LNCAP (cell line): ENCODE measurements around the gene USP38.

Experiments
- CTCF ChIP-seq: fragments of 450-650 bp; IDR thresholded peaks from 2 replicates; pipeline ENCODE4 v1.5.1; 2017; ENCODE audit warnings: mild to moderate bottlenecking

USP38 gene

GRCh38 chr4:143246977-143247376, 62.3 kb downstream of the USP38 start:
- no peak for TF ChIP-seq CTCF

DNA sequence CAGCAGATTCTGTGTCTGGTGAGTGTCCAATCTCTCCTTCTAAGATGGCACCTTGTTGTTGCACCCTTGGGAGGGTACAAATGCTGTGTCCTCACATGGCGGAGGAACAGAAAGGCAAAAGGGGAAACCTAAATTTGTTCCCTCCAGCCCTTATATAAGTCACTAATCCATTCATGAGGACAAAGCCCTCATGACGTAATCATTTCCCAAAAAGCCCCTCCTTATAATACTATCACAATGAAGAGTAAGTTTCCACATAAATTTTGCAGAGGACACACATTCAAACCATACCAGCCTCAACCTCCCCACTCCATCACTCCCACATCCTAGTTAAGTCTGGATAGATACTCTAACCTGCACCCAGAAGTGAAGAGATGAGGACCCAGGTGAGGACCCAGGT, 63.1 kb downstream of the USP38 start:
- no peak for TF ChIP-seq CTCF

DNA sequence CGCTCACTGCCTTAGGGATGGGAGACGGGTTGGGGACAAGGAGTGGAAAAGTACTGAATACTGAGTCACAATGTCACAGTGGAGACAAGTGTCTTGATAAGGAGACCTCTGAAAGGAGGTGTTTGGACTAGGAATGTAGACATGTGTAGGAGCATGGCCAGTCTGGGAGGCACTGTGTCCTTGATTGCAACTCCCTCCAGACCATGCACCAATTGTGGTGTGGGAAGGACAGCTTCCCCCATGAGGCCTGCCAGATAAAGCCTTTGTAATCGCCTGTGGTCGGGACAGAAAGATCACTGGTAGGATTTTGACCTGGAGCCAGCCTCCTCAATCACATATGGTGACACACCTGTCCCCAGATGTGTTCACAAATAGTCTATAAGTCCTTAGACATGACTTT, 64.1 kb downstream of the USP38 start:
- TF ChIP-seq CTCF, result no peak

DNA sequence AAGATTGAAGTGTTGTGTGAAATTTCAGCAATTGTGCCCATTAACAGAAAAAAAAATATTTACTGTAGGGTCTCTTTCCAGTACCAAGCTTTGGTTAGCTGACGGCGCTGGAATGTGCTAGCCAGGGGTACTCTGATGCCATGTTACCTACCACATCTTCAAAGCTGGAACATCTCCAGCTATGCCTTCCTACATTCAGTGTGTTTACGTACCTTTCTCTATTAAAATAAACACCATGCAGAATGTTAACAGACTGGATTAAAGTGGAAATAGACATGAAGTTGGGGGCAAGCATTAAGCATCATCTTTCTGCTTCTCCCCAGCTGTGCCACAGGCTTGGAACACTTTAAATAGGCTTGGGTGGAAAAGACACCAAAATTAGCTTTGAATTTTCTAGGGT, 65.9 kb downstream of the USP38 start:
- no peak for TF ChIP-seq CTCF

- TF ChIP-seq CTCF, result no peak
Observed at GRCh38 chr4:143251348-143251747, 66.6 kb downstream of the USP38 start.

DNA sequence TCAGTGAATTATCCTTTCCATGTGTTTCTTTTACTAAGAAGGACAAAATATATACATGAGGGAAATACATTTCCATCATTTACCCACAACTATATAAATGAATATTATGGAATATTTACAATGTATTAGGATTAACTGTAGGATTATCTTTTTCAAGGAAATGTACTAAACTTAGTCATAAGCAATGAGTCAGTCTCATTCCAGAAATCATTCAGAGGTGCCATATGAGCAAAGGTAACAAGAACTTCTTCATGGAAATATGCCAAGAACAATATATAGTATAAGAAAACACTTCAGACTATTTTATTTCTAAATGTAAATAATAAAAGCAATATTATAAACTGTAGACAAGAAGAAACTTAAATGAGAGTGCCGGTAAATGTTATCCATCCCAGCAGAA, 67.1 kb downstream of the USP38 start:
- TF ChIP-seq CTCF, result no peak

- no peak for TF ChIP-seq CTCF
Observed at GRCh38 chr4:143252478-143252877, 67.8 kb downstream of the USP38 start.

DNA sequence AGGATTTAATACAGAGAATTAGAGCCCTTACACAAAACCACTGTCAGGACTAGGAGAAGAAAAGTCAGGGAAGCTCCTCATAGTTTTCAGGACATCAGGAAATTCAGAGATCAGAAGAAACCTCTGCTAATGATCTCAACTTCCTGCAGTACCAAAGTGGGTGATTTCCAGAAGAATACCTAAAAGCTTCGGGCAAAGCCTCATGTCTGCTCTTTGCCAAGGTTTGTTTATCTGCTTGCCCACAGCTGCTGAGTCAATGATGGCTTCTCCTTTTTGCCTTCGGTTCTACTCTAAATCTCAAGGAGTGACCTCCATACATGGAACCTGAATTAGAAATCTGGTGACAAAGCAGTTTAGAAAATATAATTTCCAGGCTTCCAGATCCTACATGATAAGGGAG, 68.4 kb downstream of the USP38 start:
- TF ChIP-seq CTCF, result no peak
